GM12878 (cell line): ENCODE results near the gene HTR4. TPM values are rescaled to one million over a fixed set of nuclear protein-coding genes. Genes with fewer than 3 reads are reported as not detected.

Experiments used
- ATAC-seq: fragments of 200-7000 bp; cut with Tn5 transposase; 3 replicates; pipeline ENCODE4 v1.9.1; 2020; ENCODE audit warnings: mild to moderate bottlenecking, moderate library complexity
- BruUV-seq: library from RNA; stranded (reverse); fragments of 400-500 nt; replicated peaks from 2 replicates; lab custom pipeline; 2021; lab: Mats Ljungman, UMichigan
- CTCF ChIA-PET: fragments of 300-600 bp; sonication (Branson Sonifier 250); formaldehyde crosslinking; extraction: SDS; loops from one replicate; lab custom pipeline; 2021; ENCODE audit warnings: inconsistent platforms; lab: Yijun Ruan, JAX
- POLR2A ChIA-PET: fragments of 350-600 bp; formaldehyde crosslinking; extraction: SDS; loops from one replicate; lab custom pipeline; 2021; ENCODE audit warnings: inconsistent platforms; lab: Charles Lee
- RAD21 ChIA-PET: fragments of 300-600 bp; sonication (Branson Sonifier 250); formaldehyde crosslinking; loops from one replicate; lab custom pipeline; 2023; ENCODE audit warnings: antibody characterized with exemption; ENCODE audit not compliant: unreplicated experiment; lab: Charles Lee
- SMC1A ChIA-PET: fragments of 300-600 bp; sonication (Branson Sonifier 250); formaldehyde crosslinking; loops from one replicate; lab custom pipeline; 2023; ENCODE audit not compliant: unreplicated experiment, uncharacterized antibody; lab: Charles Lee
- DNase-seq: peaks from one replicate; pipeline ENCODE4 v3.0.0-alpha.2; 2011; ENCODE audit warnings: low read depth, low spot score
- FAIRE-seq: peaks from 3 replicates; lab custom pipeline; 2011; peaks lifted over from hg19 to GRCh38; lab: Jason Lieb, UNC
- H2AFZ ChIP-seq: 2 replicates; pipeline ENCODE4 v1.6.0; 2011; ENCODE audit warnings: low read depth, low read length, control low read depth; ENCODE audit not compliant: control insufficient read depth
- H3K27ac ChIP-seq: 2 replicates; pipeline ENCODE4 v1.5.1; 2011; ENCODE audit warnings: control low read depth; ENCODE audit not compliant: control insufficient read depth, insufficient read depth
- H3K27me3 ChIP-seq, 2 experiments: replicated peaks in 1 of 2; 2 replicates each; pipeline versions ENCODE4 v1.6.0 to v1.6.1; 2011; ENCODE audit warnings: low read length in 1 of 2; ENCODE audit not compliant: control insufficient read depth in 2 of 2, insufficient read depth in 2 of 2
- H3K36me3 ChIP-seq, 2 experiments: 2 replicates each; pipeline ENCODE4 v1.5.1; 2011; ENCODE audit warnings: low read length in 1 of 2; ENCODE audit not compliant: control insufficient read depth in 2 of 2, insufficient read depth in 2 of 2
- H3K4me1 ChIP-seq: 2 replicates; pipeline ENCODE4 v1.6.1; 2011; ENCODE audit warnings: mild to moderate bottlenecking, low read length, moderate library complexity, mixed read lengths; ENCODE audit not compliant: control insufficient read depth, insufficient read depth
- H3K4me2 ChIP-seq: 2 replicates; pipeline ENCODE4 v1.6.0; 2011; ENCODE audit warnings: control low read depth; ENCODE audit not compliant: control insufficient read depth, insufficient read depth
- H3K4me3 ChIP-seq: fragments of 200-600 bp; sonication (generic); 2 replicates; pipeline ENCODE4 v1.5.1; 2016
- H3K79me2 ChIP-seq: 2 replicates; pipeline ENCODE4 v1.6.0; 2011; ENCODE audit warnings: low read length; ENCODE audit not compliant: control insufficient read depth, insufficient read depth
- H3K9ac ChIP-seq: 2 replicates; pipeline ENCODE4 v1.8.0; 2011; ENCODE audit warnings: low read length, control low read depth, mixed read lengths; ENCODE audit not compliant: control insufficient read depth, insufficient read depth
- H3K9me3 ChIP-seq: replicated peaks from 3 replicates; pipeline ENCODE4 v1.5.1; 2011; ENCODE audit warnings: mild to moderate bottlenecking, low read length; ENCODE audit not compliant: control insufficient read depth, insufficient read depth
- H4K20me1 ChIP-seq: 2 replicates; pipeline ENCODE4 v1.6.0; 2011; ENCODE audit not compliant: control insufficient read depth, insufficient read depth
- ASH2L ChIP-seq: fragments of 300-600, 200-600 bp; sonication (generic); IDR thresholded peaks from 2 replicates; pipeline ENCODE4 v1.6.1; 2017; ENCODE audit warnings: low read depth, mild to moderate bottlenecking, borderline replicate concordance
- HCFC1 ChIP-seq: fragments of 150-350 bp; IDR thresholded peaks from 2 replicates; pipeline ENCODE4 v1.6.1; 2014; ENCODE audit warnings: low read length
- HDAC2 ChIP-seq: fragments of 200-600 bp; sonication (generic); IDR thresholded peaks from 2 replicates; pipeline ENCODE4 v1.6.1; 2017
- JUNB ChIP-seq: IDR thresholded peaks from 2 replicates; pipeline ENCODE4 v1.6.1; 2016; ENCODE audit warnings: antibody characterized with exemption, mild to moderate bottlenecking
- NFYB ChIP-seq: IDR thresholded peaks from 2 replicates; pipeline ENCODE4 v1.6.1; 2011; ENCODE audit warnings: low read depth, mild to moderate bottlenecking, low read length, improper control_type of control experiment, moderate library complexity; ENCODE audit not compliant: insufficient read depth
- PML ChIP-seq: IDR thresholded peaks from 2 replicates; pipeline ENCODE4 v1.6.1; 2012; ENCODE audit warnings: low read length, inconsistent platforms
- RFX5 ChIP-seq: IDR thresholded peaks from 2 replicates; pipeline ENCODE4 v1.6.1; 2011; ENCODE audit warnings: low read depth, low read length, improper control_type of control experiment
- SMARCA5 ChIP-seq: fragments of 450-650 bp; IDR thresholded peaks from 2 replicates; pipeline ENCODE4 v1.6.1; 2017; ENCODE audit warnings: mild to moderate bottlenecking
- STAT1 ChIP-seq: fragments of 450-650 bp; conservative IDR thresholded peaks from 2 replicates; pipeline ENCODE4 v1.6.1; 2014; ENCODE audit warnings: antibody characterized with exemption, mild to moderate bottlenecking
- TARDBP ChIP-seq: IDR thresholded peaks from 2 replicates; pipeline ENCODE4 v1.6.1; 2016; ENCODE audit warnings: borderline replicate concordance
- ZSCAN29 ChIP-seq: fragments of 450-650 bp; IDR thresholded peaks from 2 replicates; pipeline ENCODE4 v1.6.1; 2017; ENCODE audit warnings: mild to moderate bottlenecking, moderate library complexity
- WGBS: methylation state at CpG from one replicate; pipeline ENCODE4 v1.1.6; 2016; ENCODE audit warnings: low lambda C conversion rate; ENCODE audit not compliant: insufficient replicate concordance, insufficient coverage; ENCODE audit errors: missing lambda C conversion rate; 5-methylcytosine and 5-hydroxymethylcytosine counted together
- in situ Hi-C: fragments of 300-500 bp; cut with MboI; formaldehyde crosslinking; loops from 9 replicates; pipeline ENCODE4 v1.14.3; 2018; ENCODE audit warnings: mixed read lengths
- intact Hi-C: fragments of 100-400 bp; cut with micrococcal nuclease; formaldehyde crosslinking; loops from one replicate; pipeline ENCODE4 v1.14.2; 2022; ENCODE audit not compliant: unreplicated experiment
- polyA plus RNA-seq, 11 experiments: library from polyadenylated mRNA; depleted of rRNA in 4 of 11; unstranded in 6 of 11; stranded (reverse) in 5 of 11; fragments of >200 nt; fragmentation: Nextera tagmentation in 4 of 11; fragmentation: Illumina TruSeq in 1 of 11; extraction: Ambion mirVana in 4 of 11; extraction: Trizol in 1 of 11; gene quantifications; 1 replicate in 1 of 11; 2 replicates in 10 of 11; pipeline versions ENCODE4 v1.2.1 to v1.2.3, GENCODE V29; 2011 to 2016; ENCODE audit warnings: inconsistent platforms in 2 of 11, missing spikeins in 2 of 11, low read depth in 1 of 11
- total RNA-seq, 4 experiments: library from RNA; depleted of rRNA in 3 of 4; stranded (reverse); fragments of >200 nt in 3 of 4; fragmentation: Illumina TruSeq in 1 of 4; extraction: Trizol in 1 of 4; gene quantifications; 2 replicates each; pipeline versions ENCODE4 v1.2.1 to v1.2.3, GENCODE V29; 2013 to 2021
- TF ChIP-seq, protein P1 (sequence below): IDR thresholded peaks from 2 replicates; pipeline ENCODE4 v1.6.1; 2011; ENCODE audit warnings: borderline replicate concordance, low read depth, mild to moderate bottlenecking, moderate library complexity, mixed read lengths, low read length; ENCODE audit not compliant: insufficient read depth; ENCODE audit errors: extremely low read length

The HTR4 gene
- total and polyA plus RNA-seq, 10 of the 15 experiments (the other 5 are each of a cell fraction or from before 2014, with no cell fraction given) = not detected

GRCh38 chr5:148455185-148455584, 199.1 kb downstream of the HTR4 start:
- FAIRE-seq (no peak), ATAC-seq (no peak), DNase-seq (no peak)
- H2AFZ ChIP-seq = no peak overlapping the region
- H3K9me3 ChIP-seq = no peaks in the 10 kb centered on the region
- no peak for TF ChIP-seq ZSCAN29
- TF ChIP-seq TARDBP = no peak
- no peak for TF ChIP-seq HCFC1
- TF ChIP-seq STAT1 = no peak
- no peak for TF ChIP-seq PML
- TF ChIP-seq NFYB = no peak
- no peak for TF ChIP-seq HDAC2
- TF ChIP-seq SMARCA5 = no peak
- TF ChIP-seq RFX5 = no peak
- no peak for TF ChIP-seq ASH2L
- TF ChIP-seq, protein P1, sequence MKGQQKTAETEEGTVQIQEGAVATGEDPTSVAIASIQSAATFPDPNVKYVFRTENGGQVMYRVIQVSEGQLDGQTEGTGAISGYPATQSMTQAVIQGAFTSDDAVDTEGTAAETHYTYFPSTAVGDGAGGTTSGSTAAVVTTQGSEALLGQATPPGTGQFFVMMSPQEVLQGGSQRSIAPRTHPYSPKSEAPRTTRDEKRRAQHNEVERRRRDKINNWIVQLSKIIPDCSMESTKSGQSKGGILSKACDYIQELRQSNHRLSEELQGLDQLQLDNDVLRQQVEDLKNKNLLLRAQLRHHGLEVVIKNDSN = no peak
- TF ChIP-seq JUNB = no peak
- H3K4me3 ChIP-seq = no peak overlapping the region
- H3K36me3 ChIP-seq = no peaks in the 10 kb centered on the region
- intact Hi-C loops = loop anchor here (10.0 kb wide), 1 partner anchor 280 kb away; no protein-coding TSS in a partner anchor
- H3K27me3 ChIP-seq = no peaks in the 10 kb centered on the region
- ChIA-PET POLR2A (no interaction called here), RAD21 (no interaction called here), SMC1A (no interaction called here), CTCF (interaction anchor here (1.7 to 2.9 kb wide), 2 partner anchors 11 to 15 kb away, joined by 4 to 10 read pairs; no protein-coding TSS in a partner anchor)
- H4K20me1 ChIP-seq = no peaks in the 10 kb centered on the region
- in situ Hi-C loops = no loop called here
- BruUV-seq = no TSS peak
- 43% methylated on average over 6 of the region's 6 CpGs for WGBS
- no peaks in the 10 kb centered on the region for H3K4me1 ChIP-seq
- H3K79me2 ChIP-seq = no peaks in the 10 kb centered on the region
- H3K27ac ChIP-seq = no peak overlapping the region
- H3K9ac ChIP-seq = no peak overlapping the region
- H3K4me2 ChIP-seq = no peak overlapping the region
